HG03280 (cell line): ENCODE results near the gene IQCC.
A peak's percentile ranks its signal among the peaks of the same experiment; 100 is the strongest.
"Not testable (repeated sequence)": the region's sequence is repeated elsewhere in the genome, so short reads cannot be mapped to it uniquely, and the experiment has no call there.

ENCODE experiments used
- ATAC-seq: cut with Tn5 transposase; IDR thresholded peaks from one replicate; pipeline ENCODE4 v1.9.1; 2021; ENCODE audit warnings: mild to moderate bottlenecking, moderate library complexity; ENCODE audit not compliant: unreplicated experiment

The IQCC gene

DNA sequence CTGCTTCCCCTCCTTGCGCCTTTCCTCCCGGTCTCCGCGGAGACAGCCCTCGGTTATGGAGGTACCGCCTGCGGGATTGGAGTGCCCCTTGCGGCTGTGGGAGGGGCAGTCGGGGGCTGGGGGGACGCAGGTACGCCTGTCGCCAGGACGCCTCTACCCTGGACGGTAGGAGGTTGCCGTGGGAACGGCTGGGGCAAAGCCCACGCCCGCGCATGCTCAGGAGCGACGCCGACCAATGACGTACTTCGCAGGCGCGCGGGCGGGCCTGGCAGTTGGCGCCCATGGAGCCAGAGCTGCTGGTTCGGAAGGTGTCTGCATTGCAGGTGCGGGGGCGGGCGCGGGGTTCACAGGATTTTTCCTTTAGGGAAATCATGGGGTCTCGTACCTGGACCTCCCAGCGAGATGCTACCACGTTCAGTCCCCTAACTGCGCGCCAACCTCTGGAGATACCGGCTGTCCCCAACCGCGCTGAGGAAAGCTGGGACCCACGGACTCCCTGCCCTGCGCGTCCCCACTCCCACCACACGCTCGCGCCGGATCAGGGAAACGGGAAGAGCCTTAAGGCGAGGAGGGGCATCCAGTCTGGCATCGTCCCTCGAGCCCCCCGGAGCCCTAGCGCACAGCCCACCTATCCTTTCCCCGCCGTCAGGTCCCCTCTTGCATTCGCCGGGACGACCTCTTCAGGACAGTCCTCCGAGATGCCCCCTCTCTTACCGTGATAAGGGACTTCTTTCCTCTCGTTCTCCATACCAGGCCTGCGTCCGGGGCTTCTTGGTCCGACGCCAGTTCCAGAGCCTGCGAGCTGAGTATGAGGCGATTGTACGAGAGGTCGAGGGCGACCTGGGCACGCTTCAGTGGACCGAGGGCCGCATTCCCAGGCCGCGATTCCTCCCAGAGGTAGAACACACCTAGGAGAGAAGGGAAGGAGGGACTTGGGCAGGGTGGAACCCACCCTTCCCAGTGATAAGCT lies at the start of gene IQCC:
TSS of gene IQCC (plus strand) at position 271 of the 970 bp plus-strand sequence. CDS start at position 282, 11 bp downstream.
- peak; percentile 62 for ATAC-seq

DNA sequence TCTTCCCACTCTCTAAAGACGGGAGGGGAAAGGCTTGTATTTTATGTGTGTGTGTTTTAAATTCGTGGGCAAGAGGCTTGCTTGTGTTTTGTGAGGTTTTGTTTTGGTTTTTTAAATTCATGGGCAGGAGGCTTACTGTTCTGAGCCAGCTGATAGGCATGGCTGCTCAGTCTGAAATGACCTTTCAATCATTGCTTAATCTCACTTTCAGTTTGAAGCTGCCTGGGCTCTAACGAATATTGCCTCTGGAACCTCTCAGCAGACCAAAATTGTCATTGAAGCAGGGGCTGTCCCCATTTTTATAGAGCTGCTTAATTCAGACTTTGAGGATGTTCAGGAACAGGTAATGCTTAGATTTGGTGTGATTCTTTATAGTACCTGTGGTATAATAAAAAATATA lies 46.3 kb upstream of the IQCC start:
- ATAC-seq = no peak

DNA sequence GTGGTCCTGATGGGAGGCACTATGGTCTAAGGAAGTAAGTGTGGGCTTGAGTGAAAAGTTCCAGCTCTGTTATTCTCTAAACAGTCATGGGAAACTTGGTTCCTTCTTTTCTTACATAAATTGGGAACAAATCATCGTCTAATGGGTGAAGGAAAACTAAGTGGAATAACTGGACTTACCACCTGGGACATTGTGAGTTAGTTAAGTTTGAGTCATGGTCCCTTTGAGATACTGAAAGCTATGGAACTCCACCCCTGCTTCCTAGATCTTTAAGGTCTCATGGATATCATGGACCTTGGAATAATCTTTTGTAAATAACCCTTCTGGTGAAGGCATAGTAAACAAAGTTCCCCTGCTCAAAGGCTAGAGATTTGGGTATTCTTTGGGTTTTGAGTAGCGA lies 42.1 kb upstream of the IQCC start:
- no peak for ATAC-seq

DNA sequence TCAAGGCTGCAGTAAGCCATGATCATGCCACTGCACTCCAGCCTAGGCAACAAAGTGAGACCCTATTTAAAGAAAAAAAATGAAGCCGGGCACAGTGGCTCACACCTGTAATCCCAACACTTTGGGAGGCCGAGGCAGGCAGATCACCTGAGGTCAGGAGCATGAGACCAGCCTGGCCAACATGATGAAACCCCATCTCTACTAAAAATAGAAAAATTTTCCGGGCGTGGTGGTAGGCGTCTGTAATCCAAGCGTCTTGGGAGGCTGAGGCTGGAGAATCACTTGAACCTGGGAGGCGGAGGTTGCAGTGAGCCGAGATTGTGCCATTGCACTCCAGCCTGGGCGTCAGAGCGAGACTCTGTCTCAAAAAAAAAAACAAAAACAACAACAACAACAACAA lies 39.8 kb upstream of the IQCC start:
- not testable (repeated sequence) for ATAC-seq

DNA sequence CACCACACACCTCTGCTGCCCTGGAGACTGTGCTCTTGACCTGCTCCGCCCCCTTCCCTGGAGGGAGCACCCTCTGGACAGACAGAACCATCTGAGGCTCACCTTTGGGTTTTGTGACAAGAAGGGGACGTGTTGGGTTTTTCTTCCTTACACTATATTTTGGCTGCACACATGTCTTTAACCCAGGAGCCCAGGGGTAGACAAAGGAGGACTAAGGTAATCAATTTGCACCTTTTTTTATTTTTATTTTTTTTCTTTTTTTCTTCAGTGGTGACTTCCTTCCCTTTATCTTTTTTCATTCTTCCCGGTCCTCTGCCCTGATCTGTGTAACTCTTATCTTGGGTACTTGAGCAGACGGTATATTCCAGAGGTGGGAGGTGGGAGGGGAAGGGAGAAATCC lies 34.5 kb upstream of the IQCC start:
- ATAC-seq = no peak

DNA sequence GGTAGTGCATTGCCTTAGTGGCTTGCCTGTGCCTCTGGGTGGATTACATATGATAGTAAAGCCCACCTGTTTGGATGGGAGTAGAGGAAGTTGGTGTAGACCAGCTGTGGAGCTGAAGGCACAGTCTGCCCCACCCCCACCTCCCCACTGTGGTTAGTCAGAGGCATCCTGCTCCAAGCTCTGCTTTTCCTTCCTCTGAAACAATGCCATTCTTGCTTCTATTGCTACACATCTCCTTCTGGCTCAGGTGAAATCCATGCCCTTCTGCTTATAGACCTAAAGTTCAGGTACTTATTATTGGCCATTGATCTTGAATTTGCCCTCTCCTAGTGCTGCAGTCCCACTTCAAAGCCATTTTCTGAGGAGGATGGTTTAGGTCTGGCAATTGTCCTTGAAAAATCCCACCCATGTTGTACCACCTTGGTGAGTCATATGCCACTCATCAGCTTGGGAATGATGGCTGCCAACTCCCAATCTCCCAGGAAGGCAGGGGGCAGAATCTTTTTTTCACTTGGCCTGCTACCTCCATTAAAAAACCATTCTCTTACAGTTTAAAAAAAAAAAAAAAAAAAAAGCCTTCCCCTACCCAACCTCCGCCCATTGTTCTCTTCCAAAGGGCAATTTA lies 32.7 kb upstream of the IQCC start:
- no peak for ATAC-seq

DNA sequence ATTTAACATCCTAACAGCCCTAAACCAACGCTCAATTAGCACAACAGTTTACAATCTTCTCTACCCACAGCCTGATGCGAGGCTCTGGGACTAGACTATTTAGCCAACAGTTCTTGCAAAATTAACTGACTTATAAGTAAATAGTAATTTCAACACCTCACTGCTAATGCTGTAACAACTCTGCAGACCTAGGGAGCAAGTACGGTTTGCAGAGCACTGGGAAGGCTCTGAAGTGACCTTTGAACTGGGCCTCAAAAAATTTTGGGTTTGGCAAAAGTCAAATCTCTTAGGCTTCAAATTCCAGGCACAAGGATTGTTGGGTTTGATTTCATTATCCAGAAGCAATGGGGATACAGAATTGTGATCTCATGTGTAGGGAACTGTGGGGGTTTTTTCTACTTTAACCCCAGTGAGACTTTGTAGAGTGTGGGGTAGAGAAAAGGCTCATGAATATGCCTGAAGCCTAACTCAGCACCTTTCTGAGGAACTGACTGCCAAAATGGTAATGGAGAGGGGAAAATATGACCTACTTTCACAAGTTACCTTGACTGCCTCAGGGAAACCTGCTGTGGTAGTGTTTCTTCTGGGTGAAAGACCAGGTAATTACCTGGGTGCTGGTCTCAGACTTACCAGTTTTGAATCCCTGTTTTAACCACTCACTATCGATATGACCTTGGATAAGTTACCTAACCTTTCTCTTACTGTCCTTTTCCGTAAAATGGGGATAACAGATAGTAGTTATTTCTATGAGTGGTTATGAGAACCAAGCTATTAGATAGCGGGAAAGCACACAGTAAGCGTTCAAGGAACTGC lies 26.9 kb upstream of the IQCC start:
- no peak for ATAC-seq

DNA sequence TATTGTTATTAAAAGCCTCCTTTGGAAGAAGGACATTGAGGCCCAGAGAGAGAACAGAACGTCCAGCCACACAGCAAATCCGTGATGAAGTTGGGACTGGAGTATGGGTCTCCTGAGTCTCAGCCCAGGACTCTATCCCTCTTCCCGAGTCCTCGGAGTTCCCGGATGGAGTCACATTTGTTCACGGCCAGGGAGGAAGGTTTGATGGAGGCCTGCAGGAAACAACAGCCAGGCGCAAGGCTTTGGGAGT lies 26.4 kb upstream of the IQCC start:
- ATAC-seq = peak; percentile 1

DNA sequence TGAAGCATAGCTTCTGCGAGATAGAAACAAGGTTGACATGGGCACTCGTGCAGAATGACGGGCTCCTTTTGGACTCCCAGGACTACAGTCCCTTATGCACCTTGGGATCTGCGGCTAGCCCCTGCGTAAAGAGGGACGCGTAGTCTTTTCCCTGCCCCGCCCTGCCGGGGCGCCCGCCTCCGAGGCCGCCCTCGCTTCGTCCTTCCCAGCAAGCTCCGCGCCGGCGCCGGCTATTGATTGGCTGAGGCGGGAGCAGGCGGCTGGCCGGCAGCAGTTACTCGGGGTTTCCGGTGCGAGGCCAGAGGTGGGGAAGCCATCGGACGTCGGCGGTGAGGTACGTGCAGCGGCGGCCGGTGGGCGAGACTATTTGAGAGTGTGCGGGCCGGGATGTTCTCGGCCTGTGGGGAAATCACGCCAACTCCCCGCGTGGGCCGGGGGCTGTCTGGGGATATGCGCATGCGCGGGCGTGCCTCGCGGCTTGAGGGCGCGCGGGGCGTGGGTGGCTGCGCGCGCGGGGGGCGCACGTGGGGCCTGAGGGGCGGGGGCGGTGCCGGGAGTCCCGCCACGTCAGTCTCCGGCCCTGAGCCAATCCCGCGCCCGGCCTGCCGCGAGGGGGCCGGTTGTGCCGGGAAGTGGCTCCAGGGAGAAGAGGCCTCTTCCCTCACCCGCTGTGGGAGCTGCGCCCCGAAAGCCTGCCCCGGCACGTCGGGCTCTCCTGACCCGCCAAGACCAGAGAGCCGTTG lies 25.9 kb upstream of the IQCC start, which contains the start of gene TXLNA:
TSS of gene TXLNA (plus strand) at position 233 of the 743 bp plus-strand sequence. CDS start 671 bp downstream, outside the sequence.
- peak; percentile 88 for ATAC-seq

DNA sequence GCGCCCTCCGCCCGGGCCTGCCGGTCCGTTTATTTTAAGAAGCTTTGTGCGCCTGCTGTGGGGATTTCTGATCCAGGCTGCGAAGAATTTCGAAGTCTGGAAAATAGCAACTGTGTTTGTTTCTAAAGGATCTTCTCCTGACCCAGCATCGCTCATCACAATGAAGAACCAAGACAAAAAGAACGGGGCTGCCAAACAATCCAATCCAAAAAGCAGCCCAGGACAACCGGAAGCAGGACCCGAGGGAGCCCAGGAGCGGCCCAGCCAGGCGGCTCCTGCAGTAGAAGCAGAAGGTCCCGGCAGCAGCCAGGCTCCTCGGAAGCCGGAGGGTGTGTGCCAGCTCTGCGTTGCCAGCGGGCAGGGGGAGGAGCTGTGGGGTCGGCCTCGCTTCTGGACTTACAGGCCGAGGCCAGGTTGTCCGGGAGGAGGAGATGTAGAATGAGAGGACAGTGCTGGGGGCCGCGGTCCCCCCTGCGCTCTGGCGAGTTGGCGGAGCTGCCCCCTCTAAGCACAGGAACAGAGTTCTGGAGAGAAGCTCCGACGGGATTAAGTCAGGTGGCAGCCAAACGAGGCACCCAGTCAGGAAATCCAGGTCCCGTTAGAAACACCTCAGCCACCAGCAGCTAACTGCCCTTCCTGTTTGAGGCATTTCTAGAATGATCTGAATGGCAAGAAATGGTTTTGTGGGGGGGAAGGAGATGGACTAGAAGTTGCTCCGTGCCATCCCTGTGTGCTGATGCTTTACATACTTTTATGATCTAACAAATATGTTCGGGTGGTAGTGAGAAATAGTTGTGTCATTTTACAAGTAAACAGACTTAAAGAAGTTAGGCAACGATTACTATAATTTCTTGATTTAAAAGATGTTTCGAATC lies 25.0 kb upstream of the IQCC start:
- no peak for ATAC-seq

DNA sequence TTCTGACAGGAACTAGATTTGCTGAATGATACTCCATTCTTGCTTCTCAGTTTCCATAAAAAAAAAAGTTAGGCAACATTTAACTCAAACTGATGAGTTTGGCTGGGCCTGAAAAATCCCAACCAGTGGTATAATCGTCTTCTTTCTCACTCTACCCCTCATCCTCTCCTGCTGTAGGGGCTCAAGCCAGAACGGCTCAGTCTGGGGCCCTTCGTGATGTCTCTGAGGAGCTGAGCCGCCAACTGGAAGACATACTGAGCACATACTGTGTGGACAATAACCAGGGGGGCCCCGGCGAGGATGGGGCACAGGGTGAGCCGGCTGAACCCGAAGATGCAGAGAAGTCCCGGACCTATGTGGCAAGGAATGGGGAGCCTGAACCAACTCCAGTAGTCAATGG lies 24.4 kb upstream of the IQCC start:
- ATAC-seq = no peak

DNA sequence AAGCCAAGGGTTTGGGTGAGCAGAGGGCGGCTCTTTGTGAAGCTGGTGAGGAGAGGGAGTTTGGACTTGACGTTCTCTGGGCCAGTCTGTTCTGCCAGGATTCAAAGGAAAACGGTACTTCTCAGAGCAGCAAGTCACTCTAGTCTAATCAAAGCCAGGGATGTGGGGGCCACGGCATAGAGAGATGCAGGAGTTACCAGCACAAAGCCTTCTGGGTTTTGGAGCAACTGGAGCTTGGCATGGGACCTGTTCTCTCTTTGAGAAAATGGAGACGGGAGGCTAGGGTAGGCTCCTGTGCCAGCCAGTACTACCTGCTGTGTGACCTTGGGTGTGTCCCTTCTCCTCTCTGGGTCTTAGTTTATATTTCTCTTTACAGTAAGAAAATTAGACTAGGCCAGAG lies 23.9 kb upstream of the IQCC start:
- ATAC-seq = no peak

DNA sequence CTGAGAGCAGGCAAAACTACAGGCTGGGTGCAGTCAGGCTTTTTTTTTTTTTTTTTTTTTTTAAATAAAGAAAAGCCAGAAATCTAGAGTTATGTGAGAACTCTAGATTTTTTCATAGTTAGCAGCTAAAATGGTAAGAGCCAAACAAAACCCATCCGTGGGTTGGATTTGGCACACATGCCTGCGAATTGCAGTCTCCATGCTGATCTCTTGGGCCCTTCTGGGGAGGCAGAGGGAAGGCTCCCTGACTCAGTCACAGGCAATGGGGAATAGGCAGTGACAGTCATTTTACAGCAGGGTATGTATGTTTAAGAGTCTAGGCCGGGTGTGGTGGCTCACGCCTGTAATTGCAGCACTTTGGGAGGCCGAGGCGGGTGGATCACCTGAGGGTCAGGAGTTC lies 23.4 kb upstream of the IQCC start:
- no peak for ATAC-seq

DNA sequence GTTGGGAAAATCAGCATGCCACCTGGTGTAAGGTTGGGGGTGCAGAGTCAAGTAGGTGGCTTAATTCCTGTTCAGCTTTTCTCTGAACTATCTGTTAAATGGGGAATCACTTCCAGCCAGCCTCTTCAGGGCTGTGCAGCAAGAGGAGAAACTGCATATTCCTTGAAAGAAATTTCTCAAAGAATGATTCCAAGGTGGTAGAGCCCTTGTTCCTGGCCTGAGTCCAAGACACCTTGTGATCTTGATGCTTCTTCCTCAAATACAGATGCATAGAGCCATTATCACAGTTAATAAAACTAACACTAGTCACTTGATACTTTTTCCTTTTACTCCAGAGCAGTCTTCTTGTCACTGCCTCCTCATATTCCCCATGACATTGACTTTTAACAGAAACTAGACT lies 20.8 kb upstream of the IQCC start:
- no peak for ATAC-seq

DNA sequence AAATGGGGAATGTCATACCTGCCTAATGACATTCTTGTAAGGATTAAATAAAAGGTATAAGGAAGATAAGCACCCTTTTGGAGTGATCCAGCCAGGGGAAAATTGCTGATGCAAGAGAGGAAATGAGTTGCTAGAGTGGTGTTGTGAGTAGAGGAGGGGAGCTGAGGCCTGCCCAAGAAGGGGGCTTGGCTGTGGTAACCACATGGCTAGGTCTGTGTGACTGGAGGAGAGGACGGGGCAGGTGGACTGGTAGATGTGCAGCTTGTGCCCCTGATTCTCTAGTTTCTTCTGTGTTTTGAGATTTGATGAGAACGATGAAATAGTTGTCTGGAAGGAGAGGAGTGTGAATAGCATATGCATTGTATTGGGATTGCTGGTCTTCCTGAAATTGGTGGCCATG lies 19.4 kb upstream of the IQCC start:
- no peak for ATAC-seq

DNA sequence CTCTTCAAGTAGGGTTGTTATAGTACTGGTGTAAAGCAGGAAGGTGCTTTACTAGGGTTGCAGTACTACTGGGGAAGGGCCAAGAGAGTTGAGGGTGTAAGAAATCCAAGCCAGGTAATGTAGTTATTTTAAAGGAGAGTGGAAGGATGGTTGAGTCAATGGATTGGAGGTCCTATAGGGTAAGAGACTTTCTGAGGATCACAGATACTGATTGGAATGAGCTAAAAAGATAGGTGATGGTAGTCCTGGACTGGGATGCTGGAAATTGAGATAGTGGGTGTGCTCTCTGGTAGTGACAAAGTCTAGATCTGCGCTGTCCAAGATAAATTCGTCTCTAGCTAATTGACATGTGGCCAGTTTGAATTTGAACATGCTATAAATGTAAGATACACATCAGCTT lies 19.0 kb upstream of the IQCC start:
- no peak for ATAC-seq

DNA sequence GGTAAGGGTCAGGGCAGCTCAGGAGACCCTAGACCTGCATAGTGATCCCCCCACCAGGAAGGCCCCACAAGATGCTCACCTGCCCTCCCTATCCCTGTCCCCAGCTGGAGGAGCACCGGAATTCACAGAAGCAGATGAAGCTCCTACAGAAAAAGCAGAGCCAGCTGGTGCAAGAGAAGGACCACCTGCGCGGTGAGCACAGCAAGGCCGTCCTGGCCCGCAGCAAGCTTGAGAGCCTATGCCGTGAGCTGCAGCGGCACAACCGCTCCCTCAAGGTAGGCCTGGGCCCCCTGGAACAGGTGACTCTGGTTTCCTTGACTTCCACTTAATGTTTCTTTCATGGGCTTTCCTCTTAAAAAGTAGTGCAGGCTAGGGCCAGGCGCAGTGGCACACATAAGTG lies 17.6 kb upstream of the IQCC start:
- ATAC-seq = no peak

DNA sequence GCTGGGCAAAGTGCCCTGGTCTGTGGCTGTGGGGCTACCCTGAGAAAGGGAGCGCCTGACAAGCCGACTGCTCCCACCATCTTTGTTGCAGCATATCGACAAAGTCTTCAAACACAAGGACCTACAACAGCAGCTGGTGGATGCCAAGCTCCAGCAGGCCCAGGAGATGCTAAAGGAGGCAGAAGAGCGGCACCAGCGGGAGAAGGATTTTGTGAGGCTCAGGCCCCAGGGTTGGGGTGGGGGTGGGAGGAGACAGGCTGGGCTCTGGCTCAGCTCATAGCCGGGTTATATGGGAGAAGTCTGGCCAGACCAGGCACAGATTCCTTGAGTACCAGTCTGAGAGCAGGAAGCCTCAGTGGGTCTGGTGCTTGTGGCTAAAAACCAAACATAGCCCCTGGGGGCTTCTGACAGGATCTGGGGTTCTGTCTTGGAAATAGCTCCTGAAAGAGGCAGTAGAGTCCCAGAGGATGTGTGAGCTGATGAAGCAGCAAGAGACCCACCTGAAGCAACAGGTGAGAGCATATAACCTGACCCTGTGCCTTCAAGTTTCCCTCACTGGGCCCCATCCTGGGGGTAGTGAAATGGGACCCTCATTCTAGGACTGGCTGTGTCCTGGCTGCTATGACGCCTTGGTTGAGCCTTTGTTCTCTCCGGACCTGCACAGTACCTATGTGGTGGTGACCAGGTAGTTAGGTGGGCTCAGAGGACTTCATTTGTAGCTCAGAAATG lies 13.1 kb upstream of the IQCC start:
- no peak for ATAC-seq

DNA sequence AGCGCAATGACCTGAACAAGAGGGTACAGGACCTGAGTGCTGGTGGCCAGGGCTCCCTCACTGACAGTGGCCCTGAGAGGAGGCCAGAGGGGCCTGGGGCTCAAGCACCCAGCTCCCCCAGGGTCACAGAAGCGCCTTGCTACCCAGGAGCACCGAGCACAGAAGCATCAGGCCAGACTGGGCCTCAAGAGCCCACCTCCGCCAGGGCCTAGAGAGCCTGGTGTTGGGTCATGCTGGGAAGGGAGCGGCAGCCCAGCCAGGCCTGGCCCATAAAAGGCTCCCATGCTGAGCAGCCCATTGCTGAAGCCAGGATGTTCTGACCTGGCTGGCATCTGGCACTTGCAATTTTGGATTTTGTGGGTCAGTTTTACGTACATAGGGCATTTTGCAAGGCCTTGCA lies 10.5 kb upstream of the IQCC start:
- no peak for ATAC-seq
